KOPT-K1 (cell line): Measurements from ENCODE around the gene CLDN14.

Source experiments
- H3K27ac ChIP-seq: fragments of 200-600 bp; sonication (generic); 2 replicates; pipeline ENCODE4 v1.5.1; 2016; ENCODE audit warnings: antibody characterized with exemption, mild to moderate bottlenecking, low read depth, low read length; ENCODE audit not compliant: poor library complexity, severe bottlenecking
- H3K36me3 ChIP-seq: fragments of 200-600 bp; sonication (generic); 2 replicates; pipeline ENCODE4 v1.5.1; 2017; ENCODE audit warnings: antibody characterized with exemption, mild to moderate bottlenecking, low read length, moderate library complexity; ENCODE audit not compliant: insufficient read depth
- H3K9me3 ChIP-seq: fragments of 200-600 bp; sonication (generic); 2 replicates; pipeline ENCODE4 v1.5.1; 2017; ENCODE audit warnings: antibody characterized with exemption, low read length, mild to moderate bottlenecking; ENCODE audit not compliant: insufficient read depth, poor library complexity, severe bottlenecking

CLDN14 gene, protein sequence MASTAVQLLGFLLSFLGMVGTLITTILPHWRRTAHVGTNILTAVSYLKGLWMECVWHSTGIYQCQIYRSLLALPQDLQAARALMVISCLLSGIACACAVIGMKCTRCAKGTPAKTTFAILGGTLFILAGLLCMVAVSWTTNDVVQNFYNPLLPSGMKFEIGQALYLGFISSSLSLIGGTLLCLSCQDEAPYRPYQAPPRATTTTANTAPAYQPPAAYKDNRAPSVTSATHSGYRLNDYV

DNA sequence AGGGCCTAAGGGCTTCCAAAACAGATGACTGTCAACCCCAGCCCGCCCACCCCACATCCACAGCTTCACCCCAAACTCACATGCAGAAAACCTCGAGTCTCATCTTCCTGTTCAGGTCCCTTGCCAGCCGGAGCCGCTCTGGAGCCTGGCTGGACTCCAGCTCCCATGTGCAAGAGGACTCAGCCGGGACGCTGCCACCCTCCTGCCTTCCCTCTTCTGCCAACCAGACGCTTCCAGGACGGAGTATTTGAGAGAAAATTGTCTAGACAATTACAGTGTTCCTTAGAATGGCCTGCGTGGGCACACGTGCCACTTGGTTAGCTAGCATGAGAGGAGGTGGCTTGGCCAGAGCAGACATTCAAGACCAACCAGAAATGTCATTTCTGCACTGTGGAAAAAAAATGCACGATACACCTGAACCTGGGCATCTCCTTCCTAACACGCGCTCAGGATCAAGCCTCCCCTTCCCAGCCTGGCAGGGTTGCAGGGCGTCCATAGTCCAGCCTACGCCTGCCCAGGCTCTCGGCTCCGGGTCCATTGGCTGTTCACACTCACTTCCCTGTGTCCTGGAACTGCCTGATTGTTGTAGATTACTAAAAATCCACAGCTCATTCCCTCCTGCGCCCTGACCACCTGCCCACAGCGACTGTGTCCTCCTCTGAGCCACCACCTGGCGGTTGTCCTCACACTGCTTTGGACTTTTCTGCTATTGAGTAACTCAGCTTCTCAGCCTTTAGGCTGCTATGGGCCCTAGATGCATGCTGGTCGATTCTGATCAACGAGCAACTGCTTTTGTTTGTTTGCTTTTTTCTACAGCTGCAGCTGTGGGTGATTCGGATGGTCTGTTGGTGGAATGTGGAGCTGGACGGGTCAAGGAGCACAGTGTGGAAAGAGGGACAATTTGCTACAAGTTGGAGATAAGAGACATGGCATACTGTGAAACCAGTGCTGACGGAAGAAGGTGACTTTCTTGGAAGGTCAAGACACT, at the start of gene CLDN14:
CLDN14 (minus strand) TSS at position 708 of the 988 bp plus-strand sequence. CDS start 18,427 bp downstream, outside the sequence.
- no peaks in the 10 kb centered on the region for H3K9me3 ChIP-seq
- H3K27ac ChIP-seq, result no peak within 1 kb of the TSS
- no peaks in the 10 kb centered on the region for H3K36me3 ChIP-seq

DNA sequence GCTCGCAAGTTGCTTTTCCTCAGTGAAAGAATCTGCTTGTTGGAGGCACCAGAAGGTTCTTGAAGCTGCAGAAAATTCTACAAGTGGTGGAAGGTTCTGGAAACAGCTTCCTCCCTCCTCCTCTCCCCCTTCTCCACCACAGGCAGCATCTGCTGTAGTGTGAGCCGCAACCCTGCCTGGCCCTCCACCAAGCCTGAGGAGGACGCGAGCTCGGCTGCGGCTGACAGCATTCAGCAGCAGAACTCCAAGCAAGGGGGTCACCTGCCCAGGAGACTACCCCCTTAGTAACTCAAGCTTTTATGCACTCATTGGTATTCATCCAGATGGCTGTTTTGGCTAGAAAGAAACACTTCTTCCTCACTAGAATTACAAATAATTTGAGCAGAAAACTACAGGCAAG, 48.8 kb upstream of the CLDN14 start:
- no peaks in the 10 kb centered on the region for H3K9me3 ChIP-seq
- no peak overlapping the region for H3K27ac ChIP-seq
- H3K36me3 ChIP-seq, result no peaks in the 10 kb centered on the region

DNA sequence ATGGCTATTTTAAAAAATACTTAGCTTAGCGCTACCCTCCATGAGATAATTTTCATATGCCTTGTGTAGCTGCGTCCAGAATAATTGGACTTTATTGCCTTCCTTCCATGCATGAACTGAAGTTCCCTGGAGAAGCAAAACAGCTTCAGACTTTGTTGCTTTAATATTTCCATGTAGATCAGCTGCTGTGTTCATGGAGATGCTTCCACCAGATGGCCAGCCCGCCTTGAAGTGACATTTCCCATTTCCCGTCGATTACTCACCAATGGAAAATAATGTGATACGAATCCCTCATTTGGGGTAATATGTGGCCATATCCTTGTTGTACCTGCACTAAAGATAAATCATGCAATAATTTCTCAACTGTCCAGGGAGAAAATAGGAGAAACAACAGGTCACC, 47.4 kb upstream of the CLDN14 start:
- H3K9me3 ChIP-seq, result peaks cover 6% of the 10 kb centered on the region
- no peak overlapping the region for H3K27ac ChIP-seq
- no peaks in the 10 kb centered on the region for H3K36me3 ChIP-seq

DNA sequence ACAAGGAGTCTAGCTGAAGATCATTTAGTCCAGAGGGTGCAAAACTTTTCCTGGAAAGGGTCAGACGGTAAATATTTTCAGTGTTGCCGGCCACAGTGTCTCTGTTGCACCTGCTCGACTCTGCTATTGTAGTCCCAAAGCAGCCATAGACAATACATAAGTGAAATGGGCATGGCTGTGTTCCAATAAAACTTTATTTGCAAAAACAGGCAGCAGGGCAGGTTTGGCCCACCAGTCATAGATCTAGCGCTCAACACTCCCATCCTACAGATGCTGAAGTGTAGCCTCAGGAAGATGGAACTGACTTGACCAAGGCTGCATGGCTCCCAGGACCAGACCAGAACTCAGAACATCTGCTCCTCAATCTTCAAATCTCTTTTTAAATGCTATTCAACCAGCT, 46.2 kb upstream of the CLDN14 start:
- no peak overlapping the region for H3K27ac ChIP-seq
- no peaks in the 10 kb centered on the region for H3K36me3 ChIP-seq
- peaks cover 6% of the 10 kb centered on the region for H3K9me3 ChIP-seq

DNA sequence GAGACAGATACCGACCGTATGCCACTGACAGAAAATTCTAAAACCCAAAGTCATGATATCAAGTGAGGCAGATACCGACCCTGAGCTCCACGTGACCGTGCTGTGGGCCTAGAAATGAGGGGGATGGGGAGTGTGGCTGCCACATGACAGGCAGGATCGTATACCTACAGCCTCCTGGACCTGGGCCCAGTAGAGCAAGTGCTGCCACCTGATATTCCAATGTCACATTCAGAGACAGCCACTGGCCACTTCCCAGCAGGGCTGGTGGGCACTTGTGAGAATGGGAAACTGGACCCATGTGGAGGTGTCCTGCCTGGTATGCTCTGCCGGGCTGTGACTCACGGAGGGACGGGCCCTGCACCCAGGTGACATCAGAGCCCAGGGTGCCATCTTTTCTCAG, 44.6 kb upstream of the CLDN14 start:
- H3K27ac ChIP-seq, result no peak overlapping the region
- peaks cover 20% of the 10 kb centered on the region for H3K9me3 ChIP-seq
- no peaks in the 10 kb centered on the region for H3K36me3 ChIP-seq

DNA sequence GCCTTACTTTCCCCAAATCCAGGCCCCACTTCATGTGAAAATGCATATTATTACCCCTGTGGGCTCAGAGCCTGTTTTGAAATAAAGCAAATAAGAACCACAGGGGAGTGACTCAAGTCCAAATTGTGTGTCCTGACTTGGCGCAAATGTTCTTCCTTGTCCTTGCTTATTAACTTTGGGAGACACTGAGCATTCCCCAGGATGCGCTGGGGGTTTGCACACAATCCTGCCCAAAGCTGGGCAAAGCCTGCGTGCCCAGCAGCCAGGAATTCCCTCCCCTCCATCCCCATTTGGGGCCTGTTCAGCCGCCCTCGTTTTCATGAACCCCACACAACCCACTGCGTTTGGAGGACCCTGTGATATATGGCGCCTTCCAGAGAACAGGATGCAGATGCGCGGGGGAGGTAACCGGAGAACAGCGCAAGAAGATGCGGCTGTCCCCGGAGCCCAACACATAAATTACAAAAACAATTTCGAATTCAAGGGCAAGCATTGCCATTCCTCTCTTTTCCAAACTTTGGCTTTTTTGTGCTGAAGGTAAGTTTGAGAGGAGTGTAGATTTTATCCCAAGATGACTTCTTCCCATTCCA, 42.4 kb upstream of the CLDN14 start:
- H3K36me3 ChIP-seq, result no peaks in the 10 kb centered on the region
- no peak overlapping the region for H3K27ac ChIP-seq
- peaks cover 27% of the 10 kb centered on the region for H3K9me3 ChIP-seq

DNA sequence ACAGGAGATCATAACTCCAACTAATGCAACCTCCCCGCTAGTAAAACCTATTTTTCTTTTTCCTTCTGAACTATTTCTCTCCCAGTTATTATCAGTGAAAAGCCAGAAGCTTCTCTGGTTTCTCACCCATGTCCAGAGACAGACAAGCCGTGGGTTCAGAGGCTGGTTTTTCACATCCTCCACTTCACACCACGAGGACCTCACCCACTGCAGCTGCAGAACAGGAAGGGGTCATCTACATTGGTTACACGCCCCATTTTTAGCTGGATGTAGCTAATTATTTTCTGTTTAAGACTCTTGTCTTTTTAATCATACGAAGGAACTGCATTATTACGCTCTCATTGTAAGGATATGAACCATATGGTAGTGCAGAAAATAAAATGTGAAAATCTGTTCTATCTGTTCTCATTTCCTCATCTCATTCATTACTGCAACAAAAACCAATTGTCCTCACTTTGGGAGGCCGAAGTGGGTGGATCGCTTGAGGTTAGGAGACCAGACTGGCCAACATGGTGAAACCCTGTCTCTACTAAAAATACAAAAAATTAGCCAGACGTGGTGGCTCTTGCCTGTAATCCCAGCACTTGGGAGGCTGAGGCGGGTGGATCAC, 39.1 kb upstream of the CLDN14 start:
- H3K36me3 ChIP-seq, result no peaks in the 10 kb centered on the region
- H3K27ac ChIP-seq, result no peak overlapping the region
- peaks cover 27% of the 10 kb centered on the region for H3K9me3 ChIP-seq

DNA sequence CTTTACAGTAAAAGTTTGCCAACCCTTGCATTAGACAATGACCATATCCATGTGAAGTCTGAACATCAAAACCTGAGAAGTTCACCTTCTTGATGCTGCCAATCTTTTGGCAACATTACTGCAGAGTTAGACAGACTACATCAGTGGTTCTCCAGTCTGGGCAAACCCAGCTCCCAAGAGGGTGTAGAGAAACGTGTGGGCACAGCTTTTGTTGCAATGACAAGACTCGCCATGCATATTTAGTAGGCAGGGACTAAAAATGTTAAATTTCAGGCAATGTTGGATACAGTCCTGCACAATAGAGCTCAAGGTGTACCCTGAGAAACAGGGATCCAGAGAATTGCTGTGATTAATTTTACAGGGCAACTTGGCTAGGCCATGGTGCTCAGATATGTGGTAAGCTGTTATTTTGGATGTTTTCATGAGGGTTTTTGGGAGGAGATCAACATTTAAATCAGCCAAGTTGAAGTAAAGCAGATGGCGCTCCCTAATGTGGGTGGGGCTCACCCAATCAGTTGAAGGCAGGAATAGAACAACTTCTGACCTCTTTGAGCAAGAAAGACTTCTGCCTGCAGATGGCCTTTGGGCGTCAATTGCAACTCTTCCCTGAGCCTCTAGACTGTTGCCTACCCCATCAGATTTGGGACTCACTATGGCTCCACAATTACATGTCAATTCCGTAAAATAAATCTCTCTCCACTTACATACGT, 37.6 kb upstream of the CLDN14 start:
- Histone ChIP-seq H3K9me3 (peaks cover 21% of the 10 kb centered on the region), H3K27ac (no peak overlapping the region), H3K36me3 (no peaks in the 10 kb centered on the region)

DNA sequence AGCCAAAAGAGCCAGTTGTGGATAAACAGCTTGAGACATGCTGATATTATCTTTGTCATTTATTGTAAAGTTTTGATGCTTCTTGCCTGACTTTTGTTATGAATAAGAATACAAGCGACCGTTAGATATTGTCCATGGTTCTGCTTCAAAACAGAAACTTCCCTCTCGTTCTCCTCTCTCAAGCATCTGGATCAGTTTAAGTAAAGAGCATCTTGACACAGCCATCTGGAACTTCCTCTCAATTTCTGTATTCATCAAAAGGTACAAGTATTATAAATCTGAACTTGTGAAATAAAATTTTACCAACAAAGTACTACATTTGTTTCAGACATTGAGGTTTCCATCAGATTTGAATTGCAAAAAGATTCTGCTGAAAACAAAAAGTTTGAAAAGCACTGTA, 36.4 kb upstream of the CLDN14 start:
- Histone ChIP-seq H3K27ac (no peak overlapping the region), H3K9me3 (peaks cover 21% of the 10 kb centered on the region), H3K36me3 (no peaks in the 10 kb centered on the region)

DNA sequence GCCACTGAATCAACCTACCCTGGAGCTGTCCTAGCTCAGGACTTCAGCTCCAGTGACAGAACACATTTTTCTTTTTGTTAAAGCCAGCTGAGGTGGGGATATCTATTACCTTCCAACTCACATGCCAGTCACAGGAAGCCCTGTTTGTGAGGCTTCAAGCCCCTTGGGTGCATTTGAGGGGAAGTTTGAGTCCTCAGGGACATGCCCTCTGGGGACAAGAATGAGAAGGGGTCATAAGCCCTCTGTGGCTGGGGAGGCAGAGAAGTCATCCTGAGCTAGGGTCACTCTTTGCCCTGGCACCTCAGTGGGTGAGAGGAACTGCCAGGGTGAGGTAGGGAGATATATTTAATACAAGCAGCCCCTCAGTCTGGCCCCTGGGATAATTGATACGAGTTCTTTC, 33.5 kb upstream of the CLDN14 start:
- H3K9me3 ChIP-seq, result no peaks in the 10 kb centered on the region

DNA sequence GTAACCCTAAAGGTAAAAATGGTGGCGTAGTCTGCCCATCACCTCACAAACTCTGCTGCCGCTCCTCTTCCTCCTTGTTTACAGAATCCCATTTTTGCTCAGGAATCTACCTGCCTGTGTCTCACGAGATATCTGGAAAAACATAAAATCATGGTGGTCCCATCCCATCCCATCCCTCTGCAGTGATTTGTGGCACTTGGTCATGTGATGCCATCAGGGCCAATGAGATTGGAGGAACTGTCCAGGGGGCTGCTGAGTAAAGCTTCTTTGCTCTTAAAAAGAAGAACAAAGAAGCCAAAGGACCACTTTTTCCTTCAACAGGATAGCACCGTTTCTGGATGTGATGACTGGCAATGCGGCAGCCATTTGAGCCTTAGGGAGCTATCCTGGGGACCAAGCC, 33.0 kb upstream of the CLDN14 start:
- Histone ChIP-seq H3K27ac (no peak overlapping the region), H3K36me3 (no peaks in the 10 kb centered on the region), H3K9me3 (no peaks in the 10 kb centered on the region)

More for the DNA sequence above, 33.5 kb upstream of the CLDN14 start:
- Histone ChIP-seq H3K36me3 (no peaks in the 10 kb centered on the region), H3K27ac (no peak overlapping the region)

DNA sequence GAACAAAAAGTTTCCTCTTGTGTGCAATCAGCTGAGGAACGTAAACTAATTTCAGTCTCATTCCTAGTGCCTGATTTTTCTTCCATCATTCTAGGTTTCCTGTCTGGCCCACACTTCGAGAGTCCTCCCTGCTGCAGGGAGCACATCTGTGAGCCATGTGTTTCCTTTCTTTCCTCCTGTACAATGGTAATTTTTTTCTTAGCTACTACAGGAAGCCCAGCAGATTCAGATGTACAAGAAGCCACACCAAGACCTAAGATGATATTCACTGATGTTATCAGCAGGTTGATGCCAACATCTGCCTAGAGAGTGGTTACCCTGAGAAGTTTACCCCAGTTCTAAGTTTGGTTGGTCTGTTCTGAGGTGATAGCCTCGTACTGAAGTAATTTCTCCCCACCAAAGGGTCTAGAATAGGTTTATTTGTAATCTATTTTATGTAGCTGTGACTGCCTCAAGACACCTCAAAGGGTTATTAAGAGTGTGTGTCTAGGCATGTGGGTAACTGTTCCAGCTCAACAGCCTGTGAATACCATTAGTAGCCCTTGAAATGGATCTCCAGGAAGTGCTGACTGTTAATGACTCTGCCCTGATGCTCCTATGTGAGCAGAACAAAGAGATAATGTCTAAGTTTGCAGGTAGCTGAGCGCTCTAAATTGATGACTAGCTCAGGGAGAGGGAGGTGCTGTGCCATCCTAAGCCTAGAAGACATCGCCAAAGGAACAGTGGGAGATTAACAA, 31.7 kb upstream of the CLDN14 start:
- Histone ChIP-seq H3K36me3 (no peaks in the 10 kb centered on the region), H3K27ac (peak overlapping the region; percentile 37)

DNA sequence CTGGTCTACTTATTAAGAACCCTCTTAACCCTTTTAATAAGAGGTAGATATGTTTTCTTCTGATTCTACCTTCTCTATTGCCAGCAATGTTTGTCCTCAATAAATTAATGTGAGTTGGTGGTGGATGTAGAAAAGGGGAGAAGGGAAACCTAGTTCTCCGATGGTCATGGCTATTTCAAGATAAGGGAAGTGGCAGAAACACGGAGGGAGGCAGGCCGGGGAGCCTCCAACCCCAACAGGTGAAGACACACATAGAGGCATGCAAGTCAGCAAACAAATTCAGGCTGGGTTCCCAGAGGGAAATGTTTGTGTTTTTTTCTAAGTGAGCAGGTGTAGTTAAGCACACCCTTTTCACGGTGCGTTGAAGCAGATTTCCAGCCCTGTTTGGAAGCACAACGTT, 31.0 kb upstream of the CLDN14 start:
- Histone ChIP-seq H3K36me3 (no peaks in the 10 kb centered on the region), H3K9me3 (no peaks in the 10 kb centered on the region), H3K27ac (no peak overlapping the region)

More for the DNA sequence above, 31.7 kb upstream of the CLDN14 start:
- no peaks in the 10 kb centered on the region for H3K9me3 ChIP-seq
